ENCODE data around the gene ARAP1. TPM values are rescaled to one million over a fixed set of nuclear protein-coding genes. Genes with fewer than 3 reads are reported as not detected.

ARAP1 gene
- total and polyA plus RNA-seq, 5 experiments from 2014 or later: 14.7 to 166 (median 40.0) TPM

DNA sequence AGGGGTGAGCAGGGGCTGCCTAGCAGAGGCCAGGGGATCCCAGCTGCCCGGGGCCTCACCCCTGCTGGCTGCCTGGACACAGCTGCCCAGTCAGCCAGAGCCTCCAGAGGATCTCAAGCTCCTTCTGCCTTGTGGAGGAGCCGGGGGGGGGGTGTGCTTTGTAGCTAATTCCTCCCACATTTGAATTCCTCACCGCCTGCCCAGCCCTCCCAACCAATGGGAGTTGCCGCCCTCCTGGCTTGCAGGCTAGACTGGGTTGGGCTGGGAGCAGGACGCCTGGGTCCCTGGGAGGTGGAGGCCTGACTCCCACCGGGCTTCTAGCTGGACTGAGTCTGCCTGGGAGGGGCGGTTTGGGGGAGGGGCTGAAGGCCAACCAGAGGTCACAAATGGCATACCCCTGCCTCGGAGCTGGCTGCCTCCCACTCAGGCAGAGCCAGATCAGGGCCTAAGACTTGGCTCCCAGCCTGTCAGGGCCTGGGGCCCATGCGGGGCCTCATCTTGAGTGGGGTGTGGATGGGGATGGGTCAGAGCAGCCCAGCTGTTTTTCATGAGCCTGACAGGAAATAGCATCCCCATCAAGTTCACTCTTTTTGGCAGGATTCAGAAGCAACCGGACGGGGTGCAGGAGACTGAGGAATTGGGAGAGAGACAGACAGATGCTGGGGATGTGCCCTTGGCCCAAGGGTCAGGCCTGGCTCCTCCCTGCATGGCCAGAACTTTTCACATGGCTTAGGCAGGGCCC is 48.8 kb downstream of the ARAP1 start:
- no peak overlapping the region for H3K4me3 Mint-ChIP-seq

DNA sequence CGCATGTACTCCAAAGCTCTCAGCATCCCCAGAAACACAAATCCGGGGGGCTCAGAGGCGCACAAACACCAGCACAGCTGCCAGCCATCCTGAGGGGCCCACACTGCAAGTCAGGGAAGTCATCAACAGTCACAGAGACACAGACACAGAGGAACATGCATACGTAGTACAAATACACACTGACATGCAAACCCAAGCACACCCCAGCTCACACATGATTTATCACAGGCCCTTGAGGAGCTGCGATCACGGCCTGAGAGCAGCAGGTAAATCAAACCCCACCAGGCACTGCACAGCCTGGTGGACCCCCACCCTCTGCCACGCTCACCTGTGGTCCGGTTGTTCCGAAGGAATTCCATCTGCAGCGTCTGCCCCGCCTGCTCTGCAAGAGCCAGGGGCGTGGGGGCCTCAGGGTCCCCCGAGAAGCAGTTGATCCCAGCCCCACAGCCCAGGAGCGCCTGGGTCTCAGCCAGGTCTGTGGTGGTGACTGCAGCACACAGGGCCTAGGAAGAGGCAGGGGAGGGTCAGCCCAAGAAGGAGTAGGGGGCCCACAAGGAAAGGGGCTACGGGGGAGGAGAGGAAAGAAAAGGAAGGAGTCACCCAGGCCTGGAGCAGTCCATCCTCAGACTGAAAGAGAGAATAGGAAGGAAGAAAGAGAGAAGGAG is 49.5 kb downstream of the ARAP1 start:
- ATAC-seq (no peak), DNase-seq (no peak)
- Mint-ChIP-seq H3K9me3 (no peaks in the 10 kb centered on the region), H3K4me1 (peaks cover 0 to 10% (median 3%) of the 10 kb centered on the region in 4 donors), H3K4me3 (no peak overlapping the region), H3K27ac (peak overlapping the region in 4 of 10 donors; percentile 52 to 62 (median 54)), H3K36me3 (peaks cover 0 to 67% (median 14%) of the 10 kb centered on the region in 3 donors), H3K27me3 (no peaks in the 10 kb centered on the region)
- POLR2A ChIA-PET: interaction anchor here (0.7 kb wide), 1 partner anchor 17 kb away, joined by 3 read pairs; no protein-coding TSS in a partner anchor

More for the DNA sequence above, 48.8 kb downstream of the ARAP1 start:
- H3K27ac Mint-ChIP-seq: peak overlapping the region in 2 of 10 donors; percentile 52 to 71
- POLR2A ChIA-PET: no interaction called here
- peaks cover 0 to 68% (median 19%) of the 10 kb centered on the region in 3 donors for H3K36me3 Mint-ChIP-seq
- no peaks in the 10 kb centered on the region for H3K27me3 Mint-ChIP-seq
- H3K4me1 Mint-ChIP-seq: peaks cover 0 to 11% (median 3%) of the 10 kb centered on the region in 4 donors
- no peaks in the 10 kb centered on the region for H3K9me3 Mint-ChIP-seq
- ATAC-seq (no peak), DNase-seq (no peak)

DNA sequence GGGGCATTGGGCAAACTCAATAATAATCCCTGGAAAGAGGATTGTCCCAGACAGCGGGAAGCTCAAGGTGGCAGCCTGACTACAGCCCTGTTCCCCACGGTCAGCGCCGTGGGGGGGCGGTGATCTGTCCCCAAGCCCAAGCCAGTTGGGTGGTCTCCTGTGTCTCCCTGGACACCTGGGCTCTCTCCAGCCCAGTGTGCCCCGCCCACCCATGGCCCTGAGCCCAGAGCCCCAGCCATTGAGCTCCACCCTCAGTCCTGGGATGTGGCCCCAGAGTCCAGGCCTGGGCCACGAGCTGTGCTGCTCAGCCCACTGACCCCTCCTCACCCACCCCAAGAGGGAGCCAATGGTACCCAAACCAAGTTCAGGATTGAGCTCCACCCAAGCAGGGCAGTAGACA is 50.1 kb downstream of the ARAP1 start:
- DNase-seq: no peak
- POLR2A ChIA-PET: interaction anchor here (0.7 kb wide), 1 partner anchor 18 kb away, joined by 3 read pairs; no protein-coding TSS in a partner anchor
- Mint-ChIP-seq H3K27ac (no peak overlapping the region), H3K4me3 (no peak overlapping the region), H3K27me3 (no peaks in the 10 kb centered on the region), H3K36me3 (peaks cover 0 to 61% (median 12%) of the 10 kb centered on the region in 3 donors), H3K4me1 (peaks cover 0 to 6% (median under 1%) of the 10 kb centered on the region in 4 donors), H3K9me3 (no peaks in the 10 kb centered on the region)
- ATAC-seq: no peak

DNA sequence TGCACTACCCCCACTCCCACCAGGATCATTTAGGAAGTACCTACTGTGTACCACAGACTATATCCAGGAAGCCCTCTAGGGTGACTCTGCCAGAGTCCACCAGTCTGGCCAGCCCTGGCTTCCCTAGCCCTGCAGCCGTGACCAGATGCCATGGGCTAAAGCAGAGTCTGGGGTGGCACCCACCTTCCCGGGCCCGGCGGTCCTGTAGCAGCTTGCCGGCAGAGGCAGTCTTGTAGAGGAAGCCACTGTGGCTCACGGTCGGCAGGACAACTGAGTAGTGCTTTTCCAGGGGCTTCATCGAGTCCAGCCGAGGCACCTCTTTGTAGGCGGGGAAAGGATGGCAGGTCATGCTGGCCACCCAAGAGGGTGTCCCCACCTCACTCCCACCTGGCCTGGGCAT is 50.7 kb downstream of the ARAP1 start:
- peak overlapping the region in 4 of 10 donors; percentile 27 to 67 (median 54) for H3K27ac Mint-ChIP-seq
- no peaks in the 10 kb centered on the region for H3K27me3 Mint-ChIP-seq
- peaks cover 0 to 56% (median 12%) of the 10 kb centered on the region in 3 donors for H3K36me3 Mint-ChIP-seq
- H3K4me3 Mint-ChIP-seq: no peak overlapping the region
- POLR2A ChIA-PET: no interaction called here
- no peak for ATAC-seq
- DNase-seq: no peak
- H3K9me3 Mint-ChIP-seq: no peaks in the 10 kb centered on the region
- peaks cover 0 to 6% (median 0%) of the 10 kb centered on the region in 4 donors for H3K4me1 Mint-ChIP-seq

DNA sequence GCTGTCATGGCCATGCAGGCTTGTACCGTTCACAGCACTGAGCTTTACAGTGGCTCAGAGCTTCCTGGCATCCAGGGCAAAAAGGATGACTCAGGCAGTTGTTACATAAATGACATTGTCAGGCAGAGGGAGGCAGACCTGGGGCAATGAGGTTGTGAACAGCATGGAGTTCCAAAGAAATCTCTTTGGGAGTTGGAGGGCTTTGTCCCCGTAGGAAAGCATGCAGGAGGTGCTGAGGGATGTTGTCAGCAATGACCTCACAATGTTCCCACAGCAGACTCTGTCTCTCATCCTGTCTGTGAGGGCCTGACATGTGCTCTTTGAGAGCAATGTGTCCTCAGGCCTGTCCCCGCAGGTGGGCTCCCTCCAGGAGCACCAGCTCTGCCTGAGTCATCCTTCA is 52.1 kb downstream of the ARAP1 start:
- H3K4me3 Mint-ChIP-seq: no peak overlapping the region
- H3K27ac Mint-ChIP-seq: peak overlapping the region in 6 of 10 donors; percentile 3 to 80 (median 52)
- H3K9me3 Mint-ChIP-seq: no peaks in the 10 kb centered on the region
- H3K36me3 Mint-ChIP-seq: peaks cover 0 to 56% (median 7%) of the 10 kb centered on the region in 3 donors
- POLR2A ChIA-PET: no interaction called here
- H3K27me3 Mint-ChIP-seq: no peaks in the 10 kb centered on the region
- ATAC-seq (no peak), DNase-seq (no peak)
- peaks cover 0 to 5% (median 2%) of the 10 kb centered on the region in 4 donors for H3K4me1 Mint-ChIP-seq

DNA sequence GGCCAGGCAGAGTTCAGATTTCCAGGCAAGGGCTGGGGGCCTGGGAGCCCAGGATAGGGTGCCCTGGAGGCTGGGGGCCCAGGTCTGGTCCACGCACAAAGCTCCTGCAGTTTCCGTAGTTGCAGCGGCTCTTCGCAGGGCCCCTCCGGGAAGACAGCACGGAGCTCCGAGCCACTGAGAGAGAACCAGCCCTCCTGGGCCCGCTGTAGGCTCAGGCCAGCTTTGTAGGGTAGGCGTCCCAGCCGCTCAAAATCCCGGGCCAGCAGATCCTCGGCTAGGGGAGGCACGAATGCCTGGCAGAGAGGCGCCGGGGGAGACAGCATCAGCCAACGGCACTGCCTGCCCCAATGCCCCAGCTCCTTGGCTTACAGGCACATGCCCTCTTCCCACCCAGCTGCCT is 54.4 kb downstream of the ARAP1 start:
- H3K4me3 Mint-ChIP-seq: no peak overlapping the region
- peaks cover 0 to 70% (median 7%) of the 10 kb centered on the region in 3 donors for H3K36me3 Mint-ChIP-seq
- POLR2A ChIA-PET: no interaction called here
- DNase-seq (no peak), ATAC-seq (no peak)
- peak overlapping the region in 2 of 10 donors; percentile 53 to 74 for H3K27ac Mint-ChIP-seq
- H3K27me3 Mint-ChIP-seq: no peaks in the 10 kb centered on the region
- peaks cover 0 to 10% (median 3%) of the 10 kb centered on the region in 4 donors for H3K4me1 Mint-ChIP-seq
- no peaks in the 10 kb centered on the region for H3K9me3 Mint-ChIP-seq

DNA sequence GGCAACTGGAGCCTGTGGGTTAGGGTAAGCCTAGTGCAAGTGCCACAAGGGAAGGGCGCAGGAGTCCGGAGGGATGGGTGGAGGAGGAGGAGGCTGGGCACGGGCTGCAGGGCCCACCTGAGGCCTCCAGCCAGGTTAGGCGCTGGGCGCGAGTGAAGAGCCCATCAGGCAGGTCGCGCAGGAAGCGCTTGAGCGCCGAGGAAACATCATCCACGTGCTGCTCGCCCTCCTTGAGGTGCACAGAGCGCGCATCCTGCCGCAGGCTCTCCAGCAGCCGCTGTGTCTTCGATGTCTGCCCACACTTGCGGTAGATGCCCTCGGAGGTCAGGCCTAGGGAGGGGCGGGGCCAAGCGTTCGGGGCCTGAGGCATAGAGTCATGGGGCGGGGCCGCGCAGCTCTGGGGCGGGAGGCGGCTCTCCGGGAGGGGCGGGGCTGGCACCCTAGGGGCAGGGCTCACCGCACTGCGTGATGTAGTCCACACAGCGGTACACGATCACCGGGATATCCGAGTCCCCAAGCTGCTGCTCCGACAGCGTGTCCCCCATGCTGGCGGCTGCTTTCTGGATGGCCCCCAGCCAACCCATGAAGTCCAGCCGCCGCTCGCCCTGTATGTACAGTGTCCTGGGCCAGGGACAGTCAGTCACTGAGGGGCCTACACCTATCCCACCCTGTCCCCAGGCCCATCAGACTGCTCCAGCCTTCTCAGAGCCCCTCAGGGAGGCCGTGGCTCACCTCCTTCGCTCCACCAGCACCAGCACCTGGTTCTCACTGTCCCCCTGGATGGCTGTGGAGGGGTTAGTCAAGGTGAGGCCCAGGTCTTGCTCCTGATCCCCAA is 55.1 kb downstream of the ARAP1 start:
- Mint-ChIP-seq H3K27me3 (no peaks in the 10 kb centered on the region), H3K4me1 (peaks cover 0 to 10% (median 3%) of the 10 kb centered on the region in 4 donors), H3K9me3 (no peaks in the 10 kb centered on the region), H3K27ac (no peak overlapping the region), H3K4me3 (no peak overlapping the region), H3K36me3 (peaks cover 0 to 77% (median 5%) of the 10 kb centered on the region in 3 donors)
- POLR2A ChIA-PET: no interaction called here
- ATAC-seq (no peak), DNase-seq (no peak)

DNA sequence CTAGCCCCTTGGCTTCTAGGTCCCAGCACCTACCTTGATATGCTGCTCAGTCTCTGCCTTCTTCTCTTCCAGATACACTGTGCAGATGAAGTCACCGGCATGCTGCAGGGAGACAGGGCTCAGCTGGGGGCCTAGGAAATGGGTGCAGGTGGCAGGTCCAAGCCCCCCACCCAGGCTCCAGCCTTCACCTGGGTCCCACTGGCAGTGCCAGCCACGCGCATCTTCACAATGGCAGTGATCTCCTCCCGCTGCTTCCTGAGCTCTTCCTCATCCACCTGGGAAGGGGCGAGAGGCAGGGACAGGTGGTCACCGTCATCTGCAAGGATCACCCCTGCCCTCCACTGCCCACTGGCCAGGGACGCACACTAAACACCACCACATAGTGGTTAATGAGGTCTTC is 56.9 kb downstream of the ARAP1 start:
- Mint-ChIP-seq H3K4me3 (no peak overlapping the region), H3K27me3 (no peaks in the 10 kb centered on the region), H3K4me1 (peaks cover 0 to 10% (median 3%) of the 10 kb centered on the region in 4 donors), H3K36me3 (peaks cover 0 to 78% (median 5%) of the 10 kb centered on the region in 3 donors), H3K27ac (peak overlapping the region in 4 of 10 donors; percentile 51 to 81 (median 78)), H3K9me3 (no peaks in the 10 kb centered on the region)
- DNase-seq (no peak), ATAC-seq (no peak)
- POLR2A ChIA-PET: interaction anchor here (1.0 kb wide), 1 partner anchor 27 kb away, joined by 3 read pairs; no protein-coding TSS in a partner anchor

DNA sequence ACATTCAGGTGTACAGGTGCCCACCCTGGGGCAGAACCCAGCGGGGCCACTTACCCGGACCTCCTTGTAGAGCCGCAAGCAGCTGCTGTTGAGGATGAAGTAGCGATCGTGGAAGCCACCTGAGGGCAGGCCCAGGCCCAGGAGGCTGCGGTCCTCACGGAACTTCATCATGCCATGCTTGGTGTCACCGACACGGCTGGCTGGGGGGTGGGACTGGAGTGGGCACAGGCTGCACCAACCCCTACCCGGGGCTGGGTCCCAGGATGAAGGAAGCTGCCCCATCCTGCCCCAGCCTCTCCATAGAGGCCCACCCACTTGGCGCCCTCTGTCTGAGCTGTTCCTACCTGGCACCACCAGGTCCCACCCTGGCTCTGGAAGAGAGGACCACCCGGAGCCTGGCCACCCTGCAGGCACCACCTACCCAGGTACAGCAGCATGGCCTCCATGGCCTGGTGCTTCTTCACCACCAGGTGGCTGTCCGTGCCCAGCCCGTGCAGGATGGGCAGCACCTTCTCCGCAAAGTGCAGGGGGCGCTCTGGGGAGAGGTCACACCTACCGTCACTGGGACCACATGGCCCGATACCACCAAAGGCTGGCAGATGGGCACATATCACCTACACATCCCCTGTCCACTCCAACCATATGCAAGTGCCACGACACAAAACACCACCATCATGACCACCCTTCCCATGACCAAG is 58.8 kb downstream of the ARAP1 start:
- H3K36me3 Mint-ChIP-seq: peaks cover 0 to 78% (median 2%) of the 10 kb centered on the region in 3 donors
- POLR2A ChIA-PET: no interaction called here
- ATAC-seq: no peak
- no peak overlapping the region for H3K4me3 Mint-ChIP-seq
- no peaks in the 10 kb centered on the region for H3K27me3 Mint-ChIP-seq
- no peak for DNase-seq
- peak overlapping the region in 2 of 10 donors; percentile 48 to 83 for H3K27ac Mint-ChIP-seq
- peaks cover 1 to 15% (median 6%) of the 10 kb centered on the region in 4 donors for H3K4me1 Mint-ChIP-seq
- no peaks in the 10 kb centered on the region for H3K9me3 Mint-ChIP-seq

DNA sequence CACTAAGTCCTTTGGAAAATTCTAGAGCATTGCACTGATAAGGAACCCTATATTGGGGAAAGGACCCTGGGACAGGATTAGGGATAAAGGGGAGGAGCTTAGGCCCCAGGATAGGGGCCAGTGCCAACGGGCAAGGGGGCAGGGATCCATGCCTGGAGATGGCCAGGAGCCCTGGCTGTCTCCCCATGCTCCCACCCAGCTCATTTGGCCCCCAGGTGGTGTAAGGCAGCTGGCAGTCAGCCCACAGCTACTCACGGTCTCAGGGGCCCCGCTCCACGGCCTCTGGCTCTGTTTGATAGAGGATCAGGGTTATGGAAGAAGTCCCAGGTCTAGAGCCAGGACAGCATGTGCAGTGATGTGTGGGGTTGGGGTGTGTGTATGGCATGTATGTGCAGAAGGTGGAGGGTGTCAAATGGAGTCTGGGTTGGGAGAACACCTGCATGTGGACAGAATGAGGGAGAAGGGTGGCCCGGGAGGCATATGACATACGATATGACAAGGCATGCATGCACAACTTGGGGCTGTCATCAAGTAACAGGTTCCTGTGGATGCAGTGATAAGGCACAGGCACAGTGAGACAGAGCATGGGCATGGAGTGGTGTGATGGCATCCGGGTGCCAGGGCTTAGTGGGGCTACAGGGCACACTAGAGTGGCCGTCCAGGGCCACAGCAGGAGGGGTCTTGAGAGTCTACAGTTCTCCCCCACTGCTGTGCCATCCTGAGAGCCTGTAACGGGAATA is 59.5 kb downstream of the ARAP1 start:
- Mint-ChIP-seq H3K36me3 (peaks cover 0 to 79% (median 2%) of the 10 kb centered on the region in 3 donors), H3K27me3 (no peaks in the 10 kb centered on the region), H3K4me1 (peaks cover 1 to 16% (median 9%) of the 10 kb centered on the region in 4 donors), H3K27ac (peak overlapping the region in 5 of 10 donors; percentile 4 to 61 (median 10)), H3K9me3 (no peaks in the 10 kb centered on the region), H3K4me3 (no peak overlapping the region)
- no peak for ATAC-seq
- POLR2A ChIA-PET: no interaction called here
- DNase-seq: no peak

DNA sequence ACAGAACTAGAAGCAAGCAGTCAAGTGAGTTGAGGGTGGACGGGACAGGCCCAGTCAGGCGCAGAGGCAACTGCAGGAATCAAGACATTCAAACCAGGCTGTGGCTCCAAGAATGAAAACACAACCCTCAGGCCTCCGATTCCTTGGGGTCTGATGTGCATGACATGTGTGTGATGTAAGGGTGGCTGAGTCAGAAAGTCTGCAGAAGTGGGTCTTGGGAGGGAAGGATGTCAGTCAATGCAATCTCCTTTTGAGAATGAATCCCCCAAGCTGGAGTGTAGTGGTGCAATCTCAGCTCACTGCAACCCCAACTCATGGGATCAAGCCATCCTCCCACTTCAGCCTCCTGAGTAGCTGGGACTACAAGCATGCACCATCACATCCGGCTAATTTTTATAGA is 62.0 kb downstream of the ARAP1 start:
- DNase-seq: no peak
- Mint-ChIP-seq H3K27ac (peak overlapping the region in 9 of 10 donors; percentile 26 to 83 (median 53)), H3K4me3 (no peak overlapping the region), H3K9me3 (no peaks in the 10 kb centered on the region), H3K4me1 (peaks cover 14 to 24% (median 19%) of the 10 kb centered on the region in 4 donors), H3K27me3 (no peaks in the 10 kb centered on the region), H3K36me3 (peaks cover 0 to 84% (median 4%) of the 10 kb centered on the region in 3 donors)
- no peak for ATAC-seq
- POLR2A ChIA-PET: no interaction called here

All from naive thymus-derived CD8-positive, alpha-beta T cell (primary cell).